Activated gamma-delta T cell (primary cell): Measurements from ENCODE around the gene RGS11.
"Not testable (repeated sequence)": the region's sequence is repeated elsewhere in the genome, so short reads cannot be mapped to it uniquely, and the experiment has no call there.

ENCODE experiments used
- DNase-seq: peaks from one replicate; lab custom pipeline; 2025; lab: John Stamatoyannopoulos, UW

The RGS11 gene

GRCh38 chr16:263182-263774 lies 12.5 kb downstream of the RGS11 start:
- DNase-seq = no peak

GRCh38 chr16:262121-262745 lies 13.5 kb downstream of the RGS11 start:
- no peak for DNase-seq

GRCh38 chr16:261031-261691 lies 14.6 kb downstream of the RGS11 start:
- DNase-seq = no peak

- no peak for DNase-seq
Measured at GRCh38 chr16:260326-260725, 15.4 kb downstream of the RGS11 start.

GRCh38 chr16:259814-260253 lies 15.9 kb downstream of the RGS11 start:
- no peak for DNase-seq

- DNase-seq = no peak
Measured at GRCh38 chr16:259226-259625, 16.5 kb downstream of the RGS11 start.

GRCh38 chr16:258091-258490 lies 17.7 kb downstream of the RGS11 start:
- DNase-seq = not testable (repeated sequence)

- DNase-seq = no peak
Measured at GRCh38 chr16:255183-255582, 20.6 kb downstream of the RGS11 start.

- DNase-seq = no peak
Measured at GRCh38 chr16:254461-254860, 21.3 kb downstream of the RGS11 start.

- no peak for DNase-seq
Measured at GRCh38 chr16:253833-254232, 21.9 kb downstream of the RGS11 start.

- DNase-seq = no peak
Measured at GRCh38 chr16:252366-253337, 23.1 kb downstream of the RGS11 start.

- no peak for DNase-seq
Measured at GRCh38 chr16:249431-249830, 26.3 kb downstream of the RGS11 start.

GRCh38 chr16:247027-247426 lies 28.7 kb downstream of the RGS11 start:
- DNase-seq = no peak

GRCh38 chr16:245105-245504 lies 30.6 kb downstream of the RGS11 start:
- DNase-seq = no peak

- no peak for DNase-seq
Measured at GRCh38 chr16:243348-243747, 32.4 kb downstream of the RGS11 start.

- no peak for DNase-seq
Measured at GRCh38 chr16:242281-242680, 33.5 kb downstream of the RGS11 start.

- no peak for DNase-seq
Measured at GRCh38 chr16:240559-240958, 35.2 kb downstream of the RGS11 start.

- DNase-seq = no peak
Measured at GRCh38 chr16:239948-240277, 35.8 kb downstream of the RGS11 start.

- DNase-seq = peak; percentile 90
Measured at GRCh38 chr16:234468-235305, 41.1 kb downstream of the RGS11 start, which contains the start of gene FAM234A. Gene FAM234A (plus strand): TSS chr16:234821. CDS start chr16:254414, 19,593 bp downstream.

- DNase-seq = no peak
Measured at GRCh38 chr16:230949-231348, 44.8 kb downstream of the RGS11 start.

GRCh38 chr16:230351-230750 lies 45.4 kb downstream of the RGS11 start:
- DNase-seq = not testable (repeated sequence)
